ENCODE results near the gene IL17RE. TPM values are rescaled to one million over a fixed set of nuclear protein-coding genes. Genes with fewer than 3 reads are reported as not detected.

Gene IL17RE
- polyA plus RNA-seq, 1 donor (not counting 4 experiments of a cell fraction or from before 2014, with no cell fraction given) = 16.0 TPM

GRCh38 chr3:9903238-9903624 is 583 bp downstream of the IL17RE start:
- peak overlapping the region; percentile 21 for H3K27ac ChIP-seq (ENCODE audit: control insufficient read depth, insufficient read depth, low read length)
- H3K27me3 ChIP-seq (ENCODE audit: control insufficient read depth, extremely low read depth, insufficient read depth, low read length) = no peaks in the 10 kb centered on the region
- H3K36me3 ChIP-seq (ENCODE audit: control insufficient read depth in 2 of 2, extremely low read depth in 1 of 2, insufficient read depth in 2 of 2, low read length in 2 of 2) = peaks cover 6 to 8% of the 10 kb centered on the region in 2 experiments
- FAIRE-seq (no peak), DNase-seq (ENCODE audit: low read depth, low spot score) (no peak)
- dilution Hi-C loops (cut with MboI; ENCODE audit: extremely low pct_ligation_motif_present, low sequenced_read_pairs) = no loop called here
- peaks cover 34% of the 10 kb centered on the region for H3K4me1 ChIP-seq (ENCODE audit: control insufficient read depth, extremely low read depth, insufficient read depth, low read length)
- H3K9me1 ChIP-seq (ENCODE audit: control insufficient read depth, extremely low read depth, insufficient read depth, low read length) = peaks cover 5% of the 10 kb centered on the region
- H3K9ac ChIP-seq (ENCODE audit: control insufficient read depth, extremely low read depth, insufficient read depth, low read length) = peak overlapping the region; percentile 56
- peak overlapping the region; percentile 72 for H3K4me2 ChIP-seq (ENCODE audit: control insufficient read depth, extremely low read depth, insufficient read depth, low read depth, low read length)
- H3K9me3 ChIP-seq (ENCODE audit: control insufficient read depth, low read depth, low read length) = no peaks in the 10 kb centered on the region
- no peak for TF ChIP-seq CTCF (optimal IDR thresholded peaks at IDR 0.05 in 1 of 3, IDR thresholded peaks at IDR 0.05 in 1 of 3, conservative IDR thresholded peaks at IDR 0.05 in 1 of 3; ENCODE audit: extremely low read depth in 1 of 3, insufficient read depth in 2 of 3, low read length in 3 of 3)
- TF ChIP-seq EZH2 (IDR thresholded peaks at IDR 0.05; ENCODE audit: low read length) = no peak
- H2AFZ ChIP-seq (ENCODE audit: control insufficient read depth, low read length) = peak overlapping the region; percentile 93
- no peaks in the 10 kb centered on the region for H4K20me1 ChIP-seq (ENCODE audit: control insufficient read depth, extremely low read depth, insufficient read depth, low read length)
- H3K4me3 ChIP-seq (ENCODE audit: control insufficient read depth in 2 of 3, extremely low read depth in 1 of 3, insufficient read depth in 2 of 3, low read depth in 1 of 3, low read length in 3 of 3) = peak overlapping the region; percentile 45 to 55 (median 54)
- no peaks in the 10 kb centered on the region for H3K79me2 ChIP-seq (ENCODE audit: control insufficient read depth, insufficient read depth, low read length)

GRCh38 chr3:9903904-9904303 is 1.3 kb downstream of the IL17RE start:
- Histone ChIP-seq H3K79me2 (ENCODE audit: control insufficient read depth, insufficient read depth, low read length) (no peaks in the 10 kb centered on the region), H3K9me1 (ENCODE audit: control insufficient read depth, extremely low read depth, insufficient read depth, low read length) (peaks cover under 1% of the 10 kb centered on the region), H3K27me3 (ENCODE audit: control insufficient read depth, extremely low read depth, insufficient read depth, low read length) (no peaks in the 10 kb centered on the region), H3K4me2 (ENCODE audit: control insufficient read depth, extremely low read depth, insufficient read depth, low read depth, low read length) (peak overlapping the region; percentile 72), H4K20me1 (ENCODE audit: control insufficient read depth, extremely low read depth, insufficient read depth, low read length) (no peaks in the 10 kb centered on the region), H3K4me1 (ENCODE audit: control insufficient read depth, extremely low read depth, insufficient read depth, low read length) (peaks cover 27% of the 10 kb centered on the region), H3K9me3 (ENCODE audit: control insufficient read depth, low read depth, low read length) (no peaks in the 10 kb centered on the region), H3K36me3 (ENCODE audit: control insufficient read depth in 2 of 2, extremely low read depth in 1 of 2, insufficient read depth in 2 of 2, low read length in 2 of 2) (peaks cover 9 to 14% of the 10 kb centered on the region in 2 experiments), H3K4me3 (ENCODE audit: control insufficient read depth in 2 of 3, extremely low read depth in 1 of 3, insufficient read depth in 2 of 3, low read depth in 1 of 3, low read length in 3 of 3) (peak overlapping the region in 2 of 3 experiments; percentile 45 to 55), H2AFZ (ENCODE audit: control insufficient read depth, low read length) (no peak overlapping the region), H3K27ac (ENCODE audit: control insufficient read depth, insufficient read depth, low read length) (no peak overlapping the region), H3K9ac (ENCODE audit: control insufficient read depth, extremely low read depth, insufficient read depth, low read length) (no peak overlapping the region)
- DNase-seq (ENCODE audit: low read depth, low spot score) (no peak), FAIRE-seq (no peak)
- dilution Hi-C loops (cut with MboI; ENCODE audit: extremely low pct_ligation_motif_present, low sequenced_read_pairs) = no loop called here
- TF ChIP-seq EZH2 (IDR thresholded peaks at IDR 0.05; ENCODE audit: low read length) = no peak
- no peak for TF ChIP-seq CTCF (optimal IDR thresholded peaks at IDR 0.05 in 1 of 3, IDR thresholded peaks at IDR 0.05 in 1 of 3, conservative IDR thresholded peaks at IDR 0.05 in 1 of 3; ENCODE audit: extremely low read depth in 1 of 3, insufficient read depth in 2 of 3, low read length in 3 of 3)

Measured in keratinocyte (primary cell).